SK-N-SH (cell line): Measurements from ENCODE around the gene CDO1. TPM values are rescaled to one million over a fixed set of nuclear protein-coding genes. Genes with fewer than 3 reads are reported as not detected.

Experiments
- CTCF ChIA-PET: fragments of 300-600, 350-600 bp; formaldehyde crosslinking; extraction: SDS; loops from one replicate; lab custom pipeline; 2021; lab: Yijun Ruan, JAX
- POLR2A ChIA-PET: fragments of 350-600 bp; sonication (Branson Sonifier 250); formaldehyde crosslinking; extraction: SDS; loops from one replicate; lab custom pipeline; 2020; ENCODE audit warnings: antibody characterized with exemption, inconsistent platforms; lab: Yijun Ruan, JAX
- DNase-seq: peaks from one replicate; pipeline ENCODE4 v3.0.0; 2012
- H2AFZ ChIP-seq: fragments of 200-600 bp; sonication (generic); 2 replicates; pipeline ENCODE4 v1.8.1; 2016; ENCODE audit warnings: antibody characterized with exemption, mild to moderate bottlenecking, low read depth
- H3F3A ChIP-seq: fragments of 200-600 bp; sonication (generic); replicated peaks from 2 replicates; pipeline ENCODE3; 2016; ENCODE audit warnings: antibody characterized with exemption, mild to moderate bottlenecking; ENCODE audit not compliant: insufficient read depth
- H3K27ac ChIP-seq, 2 experiments: fragments of 200-500 bp in 1 of 2; fragments of 200-600 bp in 1 of 2; sonication (Bioruptor generic) in 1 of 2; sonication (generic), shearing (Covaris generic) in 1 of 2; 2 replicates each; pipeline versions ENCODE4 v1.5.1 to v1.6.1; 2014 to 2016; ENCODE audit warnings: low read depth in 2 of 2, inconsistent platforms in 1 of 2, low read length in 1 of 2, mild to moderate bottlenecking in 1 of 2, mixed read lengths in 1 of 2
- H3K27me3 ChIP-seq: fragments of 200-600 bp; sonication (generic), shearing (Covaris generic); 2 replicates; pipeline ENCODE4 v1.6.1; 2016; ENCODE audit warnings: mixed run types; ENCODE audit not compliant: insufficient read depth
- H3K36me3 ChIP-seq, 2 experiments: fragments of 200-500 bp in 1 of 2; fragments of 200-600 bp in 1 of 2; sonication (Bioruptor generic) in 1 of 2; sonication (generic) in 1 of 2; replicated peaks in 1 of 2; 2 replicates each; pipeline versions ENCODE3 to v1.5.1; 2014 to 2016; ENCODE audit warnings: low read length in 1 of 2, mild to moderate bottlenecking in 1 of 2; ENCODE audit not compliant: insufficient read depth in 2 of 2, control insufficient read depth in 1 of 2
- H3K4me1 ChIP-seq, 2 experiments: fragments of 200-500 bp in 1 of 2; fragments of 200-600 bp in 1 of 2; sonication (Bioruptor generic) in 1 of 2; sonication (generic), shearing (Covaris generic) in 1 of 2; 2 replicates each; pipeline versions ENCODE4 v1.5.1 to v1.6.1; 2014 to 2016; ENCODE audit warnings: low read depth in 1 of 2, low read length in 1 of 2, mixed run types in 1 of 2; ENCODE audit not compliant: insufficient read depth in 2 of 2, control insufficient read depth in 1 of 2
- H3K4me2 ChIP-seq: fragments of 200-600 bp; sonication (generic), shearing (Covaris generic); 2 replicates; pipeline ENCODE4 v1.6.1; 2017; ENCODE audit warnings: mixed run types
- H3K4me3 ChIP-seq, 2 experiments: fragments of 200-500 bp in 1 of 2; fragments of 200-600 bp in 1 of 2; sonication (Bioruptor generic) in 1 of 2; sonication (generic), shearing (Covaris generic) in 1 of 2; 2 replicates each; pipeline versions ENCODE4 v1.5.1 to v1.8.1; 2014 to 2016; ENCODE audit warnings: low read depth in 2 of 2, inconsistent platforms in 1 of 2, low read length in 1 of 2, mild to moderate bottlenecking in 1 of 2, mixed read lengths in 1 of 2, moderate library complexity in 1 of 2
- H3K79me2 ChIP-seq: fragments of 200-600 bp; sonication (generic); 2 replicates; pipeline ENCODE4 v1.8.1; 2017; ENCODE audit warnings: mild to moderate bottlenecking; ENCODE audit not compliant: insufficient read depth
- H3K9ac ChIP-seq: fragments of 200-600 bp; sonication (generic); 2 replicates; pipeline ENCODE4 v1.6.1; 2017; ENCODE audit warnings: mixed run types
- H3K9me2 ChIP-seq: fragments of 200-600 bp; sonication (generic); 2 replicates; pipeline ENCODE4 v1.6.1; 2017; ENCODE audit warnings: mixed run types
- H3K9me3 ChIP-seq: fragments of 200-600 bp; sonication (generic); 2 replicates; pipeline ENCODE4 v1.6.1; 2017; ENCODE audit warnings: mixed run types, mild to moderate bottlenecking, moderate library complexity
- H4K20me1 ChIP-seq: fragments of 200-600 bp; sonication (generic); 2 replicates; pipeline ENCODE4 v1.6.1; 2017; ENCODE audit warnings: mild to moderate bottlenecking, mixed run types; ENCODE audit not compliant: insufficient read depth
- CHD2 ChIP-seq: fragments of 150-350 bp; IDR thresholded peaks from 2 replicates; pipeline ENCODE4 v1.6.1; 2018; ENCODE audit warnings: low read length; ENCODE audit not compliant: partially characterized antibody
- CTCF ChIP-seq: fragments of 200-600 bp; sonication (generic); IDR thresholded peaks from 2 replicates; pipeline ENCODE4 v1.6.1; 2017; ENCODE audit warnings: antibody characterized with exemption, mild to moderate bottlenecking, moderate library complexity
- EZH2phosphoT487 ChIP-seq: fragments of 200-600 bp; sonication (generic); IDR thresholded peaks from 2 replicates; pipeline ENCODE4 v1.6.1; 2017; ENCODE audit warnings: low read depth, mixed run types, mild to moderate bottlenecking, antibody characterized with exemption, moderate library complexity, borderline replicate concordance
- MEF2A ChIP-seq: IDR thresholded peaks from 2 replicates; pipeline ENCODE4 v1.4.0; 2012; ENCODE audit warnings: low read depth, borderline replicate concordance
- MXI1 ChIP-seq: IDR thresholded peaks from 2 replicates; pipeline ENCODE4 v1.6.1; 2012; ENCODE audit warnings: mild to moderate bottlenecking, low read depth, low read length, improper control_type of control experiment
- NRF1 ChIP-seq: IDR thresholded peaks from 2 replicates; pipeline ENCODE4 v1.6.1; 2012; ENCODE audit warnings: low read depth, mild to moderate bottlenecking, low read length
- POLR2AphosphoS5 ChIP-seq: IDR thresholded peaks from 2 replicates; pipeline ENCODE4 v1.6.1; 2012; ENCODE audit warnings: low read depth, low read length
- RAD21 ChIP-seq: IDR thresholded peaks from 2 replicates; pipeline ENCODE4 v1.6.1; 2012; ENCODE audit warnings: mild to moderate bottlenecking, low read length
- RCOR1 ChIP-seq: fragments of 150-350 bp; IDR thresholded peaks from 2 replicates; pipeline ENCODE4 v1.6.1; 2017; ENCODE audit warnings: antibody characterized with exemption, low read length
- RFX5 ChIP-seq: IDR thresholded peaks from 2 replicates; pipeline ENCODE4 v1.6.1; 2012; ENCODE audit warnings: mild to moderate bottlenecking, improper control_type of control experiment, low read length
- RXRA ChIP-seq: IDR thresholded peaks from 2 replicates; pipeline ENCODE4 v1.4.0; 2012; ENCODE audit warnings: low read depth, mild to moderate bottlenecking, borderline replicate concordance
- WGBS: methylation state at CpG from one replicate; pipeline ENCODE4 v1.1.6; 2017; ENCODE audit warnings: low lambda C conversion rate; 5-methylcytosine and 5-hydroxymethylcytosine counted together
- polyA plus RNA-seq, 3 experiments: library from polyadenylated mRNA; depleted of rRNA; stranded (reverse); fragments of >200 nt; gene quantifications; 2 replicates each; pipeline ENCODE4 v1.2.3, GENCODE V29; 2012
- TF ChIP-seq, protein P1 (sequence below): fragments of 150-350 bp; IDR thresholded peaks from 2 replicates; pipeline ENCODE4 v1.6.1; 2016; ENCODE audit warnings: mild to moderate bottlenecking, low read depth, low read length
- TF ChIP-seq, protein P2 (sequence below): fragments of 150-350 bp; IDR thresholded peaks from 2 replicates; pipeline ENCODE4 v1.6.1; 2017; ENCODE audit warnings: antibody characterized with exemption, low read length, low read depth, borderline replicate concordance
- TF ChIP-seq, protein P3 (sequence below): IDR thresholded peaks from 2 replicates; pipeline ENCODE4; 2012
- TF ChIP-seq, protein P4 (sequence below): IDR thresholded peaks from 2 replicates; pipeline ENCODE4 v1.4.0; 2012; ENCODE audit warnings: low read depth, borderline replicate concordance

Gene CDO1
- polyA plus RNA-seq, 1 of the 3 experiments (the other 2 are of a cell fraction), result 3.1 TPM

DNA sequence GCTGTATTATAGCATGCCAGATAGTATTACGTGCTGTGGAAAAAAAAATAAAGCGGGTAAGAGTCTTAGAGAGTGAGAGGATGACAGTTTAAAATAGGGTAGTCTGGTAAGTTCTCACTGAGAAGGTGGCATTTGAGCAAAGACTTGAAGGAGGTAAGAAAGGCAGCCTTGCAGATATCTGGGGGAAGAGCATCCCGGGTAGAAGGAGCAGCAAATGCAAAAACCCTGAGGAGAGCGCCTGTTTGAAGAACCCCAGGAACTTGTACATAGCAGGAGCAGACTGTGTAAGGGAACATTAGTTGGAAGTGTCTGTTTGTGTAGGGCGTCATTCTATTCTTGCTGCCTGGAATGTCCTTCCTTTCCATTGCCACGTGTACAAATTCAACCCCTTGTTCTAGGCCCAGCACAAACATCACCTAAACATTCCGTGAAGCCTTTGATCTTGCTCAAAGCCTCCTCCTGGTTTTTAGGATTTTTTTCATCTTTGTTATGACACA lies 27.9 kb upstream of the CDO1 start:
- no peak overlapping the region; the same call in 1 of the 2 replicates for H3K4me2 ChIP-seq
- CTCF ChIA-PET, result interaction anchor here (2.3 kb wide), 1 partner anchor 224 kb away, joined by 18 read pairs; no protein-coding TSS in a partner anchor
- no peaks in the 10 kb centered on the region for H3K36me3 ChIP-seq
- H2AFZ ChIP-seq, result no peak overlapping the region
- H3K4me1 ChIP-seq, result peaks cover 9 to 16% of the 10 kb centered on the region in 2 experiments; a peak in 3 of 4 replicates
- TF ChIP-seq EZH2phosphoT487 (no peak), RAD21 (no peak), CHD2 (no peak), RCOR1 (no peak)
- TF ChIP-seq, protein P1, sequence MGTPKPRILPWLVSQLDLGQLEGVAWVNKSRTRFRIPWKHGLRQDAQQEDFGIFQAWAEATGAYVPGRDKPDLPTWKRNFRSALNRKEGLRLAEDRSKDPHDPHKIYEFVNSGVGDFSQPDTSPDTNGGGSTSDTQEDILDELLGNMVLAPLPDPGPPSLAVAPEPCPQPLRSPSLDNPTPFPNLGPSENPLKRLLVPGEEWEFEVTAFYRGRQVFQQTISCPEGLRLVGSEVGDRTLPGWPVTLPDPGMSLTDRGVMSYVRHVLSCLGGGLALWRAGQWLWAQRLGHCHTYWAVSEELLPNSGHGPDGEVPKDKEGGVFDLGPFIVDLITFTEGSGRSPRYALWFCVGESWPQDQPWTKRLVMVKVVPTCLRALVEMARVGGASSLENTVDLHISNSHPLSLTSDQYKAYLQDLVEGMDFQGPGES, result no peak
- TF ChIP-seq, protein P2, sequence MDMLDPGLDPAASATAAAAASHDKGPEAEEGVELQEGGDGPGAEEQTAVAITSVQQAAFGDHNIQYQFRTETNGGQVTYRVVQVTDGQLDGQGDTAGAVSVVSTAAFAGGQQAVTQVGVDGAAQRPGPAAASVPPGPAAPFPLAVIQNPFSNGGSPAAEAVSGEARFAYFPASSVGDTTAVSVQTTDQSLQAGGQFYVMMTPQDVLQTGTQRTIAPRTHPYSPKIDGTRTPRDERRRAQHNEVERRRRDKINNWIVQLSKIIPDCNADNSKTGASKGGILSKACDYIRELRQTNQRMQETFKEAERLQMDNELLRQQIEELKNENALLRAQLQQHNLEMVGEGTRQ, result no peak
- WGBS, result 94% methylated on average over 7 of the region's 7 CpGs
- H3K4me3 ChIP-seq, result no peak overlapping the region
- no peaks in the 10 kb centered on the region for H3K27me3 ChIP-seq
- no peak overlapping the region for H3K9ac ChIP-seq
- H3K9me3 ChIP-seq, result no peaks in the 10 kb centered on the region
- peaks cover 91% of the 10 kb centered on the region for H3K79me2 ChIP-seq
- POLR2A ChIA-PET, result no interaction called here
- peaks cover 50% of the 10 kb centered on the region for H4K20me1 ChIP-seq
- H3K9me2 ChIP-seq, result no peaks in the 10 kb centered on the region
- peaks cover 9% of the 10 kb centered on the region for H3F3A ChIP-seq
- no peak for DNase-seq
- no peak overlapping the region for H3K27ac ChIP-seq

DNA sequence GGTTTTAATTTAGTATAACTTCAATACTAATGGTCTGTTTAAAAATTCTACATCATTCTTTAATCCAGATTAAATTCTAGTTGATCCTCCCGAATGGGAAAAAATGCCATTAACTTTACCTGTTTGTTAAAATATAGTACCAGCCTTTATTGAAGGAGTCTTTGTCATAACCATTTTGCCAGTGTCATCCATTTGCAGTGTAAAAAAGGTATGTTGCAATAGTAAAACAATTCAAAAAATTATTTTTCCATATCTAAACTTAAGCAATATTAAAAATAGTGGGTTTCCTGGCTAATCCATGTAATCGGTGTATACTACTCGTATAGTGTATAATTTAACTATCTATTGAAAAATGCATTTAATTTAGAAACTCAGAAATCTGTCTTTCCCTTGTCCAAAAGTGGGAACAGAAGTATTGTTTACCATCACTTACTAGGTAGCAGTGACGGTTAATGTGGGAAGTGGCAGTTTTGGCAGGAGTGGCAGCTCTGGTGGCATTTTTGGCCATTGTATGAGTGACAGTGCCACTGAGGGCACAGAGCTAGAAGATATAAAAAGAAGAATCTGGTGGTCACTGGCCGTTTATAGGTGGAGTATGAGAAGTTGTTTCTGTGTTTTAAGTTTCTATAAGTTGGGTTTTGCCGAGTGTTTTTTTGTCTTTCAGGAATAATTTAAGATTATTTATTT lies 27.1 kb upstream of the CDO1 start:
- H3F3A ChIP-seq, result peaks cover 9% of the 10 kb centered on the region
- H3K9me3 ChIP-seq, result no peaks in the 10 kb centered on the region
- DNase-seq, result no peak
- H4K20me1 ChIP-seq, result peaks cover 51% of the 10 kb centered on the region
- H3K36me3 ChIP-seq, result no peaks in the 10 kb centered on the region
- WGBS, result 90% methylated on average over 6 of the region's 6 CpGs
- H3K4me1 ChIP-seq, result peaks cover 9 to 21% of the 10 kb centered on the region in 2 experiments; a peak in 3 of 4 replicates
- H3K27ac ChIP-seq, result no peak overlapping the region
- no peaks in the 10 kb centered on the region for H3K27me3 ChIP-seq
- no peak overlapping the region for H2AFZ ChIP-seq
- ChIA-PET CTCF (interaction anchor here (1.0 to 2.3 kb wide), 4 partner anchors 9 to 240 kb away, joined by 3 to 18 read pairs (median 7); no protein-coding TSS in a partner anchor), POLR2A (no interaction called here)
- H3K9me2 ChIP-seq, result no peaks in the 10 kb centered on the region
- H3K4me2 ChIP-seq, result peak overlapping the region; percentile 88
- peak overlapping the region in 1 of 2 experiments; percentile 89; a peak in 2 of 4 replicates for H3K4me3 ChIP-seq
- H3K79me2 ChIP-seq, result peaks cover 91% of the 10 kb centered on the region
- H3K9ac ChIP-seq, result peak overlapping the region; percentile 90; the same call in 1 of the 2 replicates
- TF ChIP-seq EZH2phosphoT487 (no peak), RXRA (no peak), CTCF (no peak), NRF1 (no peak), MXI1 (no peak), RFX5 (no peak), POLR2AphosphoS5 (no peak), MEF2A (no peak)
- TF ChIP-seq, protein P1, result no peak
- TF ChIP-seq, protein P3, sequence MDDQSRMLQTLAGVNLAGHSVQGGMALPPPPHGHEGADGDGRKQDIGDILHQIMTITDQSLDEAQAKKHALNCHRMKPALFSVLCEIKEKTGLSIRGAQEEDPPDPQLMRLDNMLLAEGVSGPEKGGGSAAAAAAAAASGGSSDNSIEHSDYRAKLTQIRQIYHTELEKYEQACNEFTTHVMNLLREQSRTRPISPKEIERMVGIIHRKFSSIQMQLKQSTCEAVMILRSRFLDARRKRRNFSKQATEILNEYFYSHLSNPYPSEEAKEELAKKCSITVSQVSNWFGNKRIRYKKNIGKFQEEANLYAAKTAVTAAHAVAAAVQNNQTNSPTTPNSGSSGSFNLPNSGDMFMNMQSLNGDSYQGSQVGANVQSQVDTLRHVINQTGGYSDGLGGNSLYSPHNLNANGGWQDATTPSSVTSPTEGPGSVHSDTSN, result no peak
- TF ChIP-seq, protein P4, sequence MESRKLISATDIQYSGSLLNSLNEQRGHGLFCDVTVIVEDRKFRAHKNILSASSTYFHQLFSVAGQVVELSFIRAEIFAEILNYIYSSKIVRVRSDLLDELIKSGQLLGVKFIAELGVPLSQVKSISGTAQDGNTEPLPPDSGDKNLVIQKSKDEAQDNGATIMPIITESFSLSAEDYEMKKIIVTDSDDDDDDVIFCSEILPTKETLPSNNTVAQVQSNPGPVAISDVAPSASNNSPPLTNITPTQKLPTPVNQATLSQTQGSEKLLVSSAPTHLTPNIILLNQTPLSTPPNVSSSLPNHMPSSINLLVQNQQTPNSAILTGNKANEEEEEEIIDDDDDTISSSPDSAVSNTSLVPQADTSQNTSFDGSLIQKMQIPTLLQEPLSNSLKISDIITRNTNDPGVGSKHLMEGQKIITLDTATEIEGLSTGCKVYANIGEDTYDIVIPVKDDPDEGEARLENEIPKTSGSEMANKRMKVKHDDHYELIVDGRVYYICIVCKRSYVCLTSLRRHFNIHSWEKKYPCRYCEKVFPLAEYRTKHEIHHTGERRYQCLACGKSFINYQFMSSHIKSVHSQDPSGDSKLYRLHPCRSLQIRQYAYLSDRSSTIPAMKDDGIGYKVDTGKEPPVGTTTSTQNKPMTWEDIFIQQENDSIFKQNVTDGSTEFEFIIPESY, result no peak
